Loucy (cell line): ENCODE results near the gene MYO5B.

Experiments used
- CTCF ChIP-seq: fragments of 200-600 bp; sonication (generic); conservative IDR thresholded peaks from 2 replicates; pipeline ENCODE4 v1.5.1; 2014; ENCODE audit warnings: mild to moderate bottlenecking, antibody characterized with exemption, low read length
- EZH2phosphoT487 ChIP-seq: fragments of 200-600 bp; IDR thresholded peaks from 2 replicates; pipeline ENCODE4 v1.6.1; 2018; ENCODE audit warnings: antibody characterized with exemption, mild to moderate bottlenecking, moderate library complexity, borderline replicate concordance

DNA sequence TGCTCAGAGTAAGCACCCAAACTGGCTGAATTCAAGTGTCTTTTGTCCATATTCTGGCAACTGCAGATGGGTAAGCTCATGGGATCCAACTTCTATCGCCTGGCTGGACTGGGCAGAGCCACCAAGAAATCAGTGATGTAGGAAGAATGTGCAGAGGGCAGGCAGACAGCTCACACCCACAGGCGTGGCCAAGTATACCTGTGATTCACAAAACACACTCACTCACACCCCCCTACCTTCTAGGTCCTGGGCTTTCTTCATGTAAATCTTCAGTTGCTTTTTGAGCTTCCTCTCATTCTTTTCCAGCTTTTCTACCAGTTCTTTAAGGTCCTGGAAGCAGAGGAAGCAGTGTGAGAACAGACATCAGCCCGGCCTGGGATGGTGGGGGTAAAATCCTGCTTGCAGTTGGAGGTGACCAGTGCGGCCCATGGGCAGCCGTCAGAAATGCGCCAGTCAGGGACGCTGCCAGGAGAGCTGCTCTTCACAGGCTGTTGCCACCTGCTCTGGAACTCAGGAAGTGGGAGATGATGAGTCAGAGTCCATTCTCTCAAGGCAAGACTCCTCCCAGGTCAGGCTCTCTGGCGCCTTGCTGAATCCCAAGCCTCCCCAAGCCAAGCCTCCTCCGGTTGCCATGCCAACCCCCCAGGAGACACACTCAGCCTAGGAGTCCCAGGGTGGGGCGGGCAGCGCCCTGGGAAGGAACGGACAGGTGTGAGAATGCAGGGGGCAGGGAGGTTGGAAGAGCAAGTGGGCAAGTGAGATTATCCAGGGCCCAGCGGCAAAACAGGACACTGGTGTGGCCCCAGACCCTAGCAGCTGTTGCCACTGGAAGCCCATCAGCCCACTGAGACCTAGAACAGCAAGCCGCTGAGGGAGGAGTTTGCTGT is 345.4 kb downstream of the MYO5B start:
- TF ChIP-seq CTCF (no peak), EZH2phosphoT487 (no peak)
